Measurements from ENCODE around the gene EPX. TPM values are rescaled to one million over a fixed set of nuclear protein-coding genes. Genes with fewer than 3 reads are reported as not detected.

The EPX gene
- total RNA-seq, 1 experiment from 2014 or later = not detected

DNA sequence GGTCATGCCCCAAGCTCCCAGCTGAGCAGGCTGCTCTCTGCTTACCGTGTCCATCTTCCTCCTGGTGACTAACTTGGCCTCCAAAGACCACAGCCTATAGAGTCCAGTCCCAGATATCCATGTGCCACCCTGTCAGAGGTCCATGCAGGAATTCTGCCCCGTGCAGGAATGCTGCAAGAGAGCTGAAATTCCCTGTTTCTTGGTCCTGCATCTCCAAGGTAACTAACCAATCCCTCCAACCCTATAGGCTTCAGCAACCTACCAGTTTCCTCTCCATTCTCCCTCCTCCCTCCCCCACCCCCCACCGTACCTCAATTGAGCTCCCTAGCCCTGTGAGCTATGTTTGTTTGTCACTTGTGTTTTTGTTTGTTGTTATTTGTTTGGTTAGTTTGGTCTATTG, 36.2 kb downstream of the EPX start:
- Histone ChIP-seq H3K27me3 (no peaks in the 10 kb centered on the region; the same call in 1 of the 2 replicates), H3K4me1 (peaks cover 8% of the 10 kb centered on the region), H3K4me3 (no peak overlapping the region), H3K27ac (no peak overlapping the region), H3K9me3 (replicated peaks) (no peaks in the 10 kb centered on the region), H3K36me3 (no peaks in the 10 kb centered on the region)
- DNase-seq = no peak

DNA sequence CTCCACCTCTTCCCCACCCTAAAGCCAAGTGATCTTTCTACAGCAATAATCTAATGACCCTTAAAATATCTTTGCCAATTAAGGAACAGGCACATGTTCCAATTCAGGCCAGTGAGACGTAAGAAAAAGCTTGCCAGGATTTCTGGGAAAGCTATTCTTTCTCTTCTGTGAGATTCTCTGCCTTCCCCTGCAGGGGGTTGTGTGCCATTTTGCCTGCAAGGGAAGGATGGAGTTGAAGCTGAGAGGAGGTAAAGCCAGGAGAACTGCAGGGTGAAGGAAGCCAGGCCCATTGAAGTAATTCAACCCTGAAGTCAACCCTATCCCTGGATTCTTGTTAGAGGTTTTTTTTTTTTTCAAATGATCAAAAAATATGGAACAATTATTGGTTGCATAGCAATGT, 36.9 kb downstream of the EPX start:
- Histone ChIP-seq H3K27me3 (no peaks in the 10 kb centered on the region; the same call in 1 of the 2 replicates), H3K4me3 (no peak overlapping the region), H3K27ac (no peak overlapping the region), H3K36me3 (no peaks in the 10 kb centered on the region), H3K9me3 (replicated peaks) (no peaks in the 10 kb centered on the region), H3K4me1 (peaks cover 3% of the 10 kb centered on the region)
- no peak for DNase-seq

DNA sequence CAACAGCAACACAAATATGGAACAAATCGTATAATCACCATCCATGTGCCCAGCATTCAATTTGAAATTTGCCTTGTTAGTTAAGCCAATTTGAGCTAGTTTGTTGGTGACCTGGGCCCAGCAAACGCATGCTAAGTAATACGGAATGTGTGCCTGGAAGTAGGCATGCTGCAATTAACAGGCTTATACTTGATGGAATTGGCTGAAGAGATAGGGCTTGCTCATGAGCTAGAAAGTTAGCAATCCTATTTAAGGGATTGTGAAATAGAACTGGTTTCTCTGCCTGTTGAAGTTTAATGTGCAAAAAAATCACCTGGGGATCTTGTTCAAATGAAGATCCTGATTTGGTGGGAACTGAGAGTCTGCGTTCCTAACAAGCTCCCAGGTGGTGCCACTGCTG, 37.4 kb downstream of the EPX start:
- H3K27me3 ChIP-seq = no peaks in the 10 kb centered on the region; the same call in 1 of the 2 replicates
- no peaks in the 10 kb centered on the region for H3K4me1 ChIP-seq
- H3K27ac ChIP-seq = no peak overlapping the region
- no peaks in the 10 kb centered on the region for H3K36me3 ChIP-seq
- no peak for DNase-seq
- H3K4me3 ChIP-seq = no peak overlapping the region
- H3K9me3 ChIP-seq (replicated peaks) = no peaks in the 10 kb centered on the region

DNA sequence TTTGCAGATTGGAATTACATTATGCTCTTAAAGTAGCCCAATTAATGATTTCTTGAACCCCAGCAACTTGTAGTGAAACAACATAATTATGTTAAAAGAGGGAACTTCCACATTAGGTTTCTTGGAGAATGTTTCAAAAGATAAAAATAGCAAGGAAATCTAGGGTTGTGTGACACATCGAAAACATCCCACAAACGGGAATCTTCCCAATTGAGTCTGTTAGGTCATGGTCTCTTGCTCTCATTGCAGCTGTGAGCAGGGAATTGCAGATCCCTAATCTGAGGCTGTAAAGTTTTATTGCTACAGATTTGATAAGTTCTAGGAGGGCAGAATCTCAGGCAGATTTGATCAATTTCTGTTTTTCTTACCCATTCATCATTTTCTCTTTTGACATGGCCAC, 39.1 kb downstream of the EPX start:
- Histone ChIP-seq H3K27me3 (no peaks in the 10 kb centered on the region; the same call in 1 of the 2 replicates), H3K4me3 (no peak overlapping the region), H3K4me1 (no peaks in the 10 kb centered on the region), H3K9me3 (replicated peaks) (no peaks in the 10 kb centered on the region), H3K27ac (no peak overlapping the region), H3K36me3 (no peaks in the 10 kb centered on the region)
- no peak for DNase-seq

DNA sequence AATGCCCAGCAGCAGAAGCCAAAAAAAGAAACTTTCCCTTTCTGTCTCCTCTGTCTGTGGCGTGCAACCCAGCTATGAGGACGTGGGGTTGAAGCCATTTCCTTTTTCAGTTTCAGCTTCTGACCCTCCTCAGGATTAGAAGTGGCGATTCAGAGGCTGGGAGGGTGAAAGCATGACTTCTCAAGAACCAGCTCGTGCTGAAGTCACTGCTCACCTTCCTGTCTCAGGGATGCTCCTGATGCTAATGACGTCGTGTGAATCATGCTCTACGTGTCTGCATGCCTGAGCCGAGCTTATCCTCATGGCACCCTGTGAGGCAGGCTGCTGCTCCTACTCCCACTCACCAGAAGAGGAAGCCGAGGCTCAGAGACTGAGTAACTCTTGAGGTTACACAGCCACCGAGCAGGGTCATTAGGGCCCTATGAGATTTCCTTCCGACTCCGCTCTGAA, 40.2 kb downstream of the EPX start:
- H3K27me3 ChIP-seq = no peaks in the 10 kb centered on the region; the same call in 1 of the 2 replicates
- DNase-seq = no peak
- no peaks in the 10 kb centered on the region for H3K36me3 ChIP-seq
- H3K4me1 ChIP-seq = no peaks in the 10 kb centered on the region
- no peaks in the 10 kb centered on the region for H3K9me3 ChIP-seq (replicated peaks)
- no peak overlapping the region for H3K27ac ChIP-seq
- H3K4me3 ChIP-seq = no peak overlapping the region

DNA sequence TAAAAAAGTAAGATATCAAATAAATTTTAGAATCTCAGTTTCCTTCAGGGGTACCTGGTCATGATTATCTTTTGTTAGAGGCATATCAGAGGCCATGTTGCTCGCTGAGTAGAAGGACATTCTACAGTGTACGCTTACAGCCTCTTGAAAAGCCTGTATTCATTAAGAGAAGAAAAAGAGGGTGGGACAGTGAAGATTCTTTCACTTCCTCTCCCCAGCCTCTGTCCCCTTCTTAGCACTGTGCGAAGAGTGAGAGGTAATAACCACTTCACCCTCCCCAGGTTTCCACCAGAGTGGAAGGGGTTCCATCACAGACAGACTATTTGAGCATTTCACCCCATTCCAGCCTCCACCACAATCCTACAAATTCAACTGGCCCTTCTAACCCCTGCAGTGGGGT, 41.0 kb downstream of the EPX start:
- no peak overlapping the region for H3K4me3 ChIP-seq
- H3K9me3 ChIP-seq (replicated peaks) = no peaks in the 10 kb centered on the region
- no peak overlapping the region for H3K27ac ChIP-seq
- H3K4me1 ChIP-seq = no peaks in the 10 kb centered on the region
- H3K36me3 ChIP-seq = no peaks in the 10 kb centered on the region
- no peak for DNase-seq
- peaks cover 2% of the 10 kb centered on the region; the same call in 1 of the 2 replicates for H3K27me3 ChIP-seq

DNA sequence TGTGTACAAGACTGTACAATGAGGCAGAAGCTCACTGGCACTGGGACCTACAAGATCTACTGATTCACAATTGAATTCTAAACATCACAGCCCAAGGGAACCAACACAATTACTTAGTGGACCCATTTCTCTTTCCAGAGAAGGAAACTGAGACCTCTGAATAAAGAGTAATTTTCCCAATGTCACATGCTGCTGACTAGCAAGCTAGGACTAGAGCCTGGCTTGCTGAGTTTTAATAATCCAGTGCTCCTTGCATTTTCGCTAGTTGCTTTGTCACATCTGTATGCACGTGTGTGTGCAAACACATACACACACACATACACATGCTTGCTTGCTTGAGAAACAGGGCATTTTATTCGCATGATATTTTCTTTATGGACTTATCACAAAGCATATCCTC, 42.0 kb downstream of the EPX start:
- Histone ChIP-seq H3K4me3 (no peak overlapping the region), H3K27ac (no peak overlapping the region), H3K9me3 (replicated peaks) (no peaks in the 10 kb centered on the region), H3K36me3 (no peaks in the 10 kb centered on the region), H3K27me3 (peaks cover 8% of the 10 kb centered on the region; the same call in 1 of the 2 replicates), H3K4me1 (no peaks in the 10 kb centered on the region)
- DNase-seq = no peak

DNA sequence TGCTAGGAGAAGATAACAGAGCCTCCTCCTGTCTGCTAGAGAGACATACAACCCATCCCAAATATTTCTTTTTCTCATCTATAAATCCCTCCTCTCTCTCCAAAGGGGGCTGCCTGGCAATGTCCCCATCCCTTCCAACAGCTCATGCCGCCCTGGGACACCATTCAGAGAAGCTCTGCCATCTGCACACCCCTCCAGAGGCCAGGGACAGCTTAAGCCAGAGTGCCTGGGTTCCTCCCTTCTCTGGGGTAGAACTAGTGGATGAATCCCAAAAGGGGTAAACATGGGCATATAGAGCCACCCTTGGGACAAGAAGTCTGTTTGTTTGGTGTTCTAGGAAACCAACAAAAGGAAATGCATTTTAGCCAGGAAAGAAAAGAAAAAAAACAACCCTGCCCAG, 43.3 kb downstream of the EPX start:
- no peak for DNase-seq
- Histone ChIP-seq H3K27ac (no peak overlapping the region), H3K4me3 (no peak overlapping the region), H3K4me1 (no peaks in the 10 kb centered on the region), H3K36me3 (no peaks in the 10 kb centered on the region), H3K27me3 (peaks cover 8% of the 10 kb centered on the region; the same call in 1 of the 2 replicates), H3K9me3 (replicated peaks) (no peaks in the 10 kb centered on the region)

DNA sequence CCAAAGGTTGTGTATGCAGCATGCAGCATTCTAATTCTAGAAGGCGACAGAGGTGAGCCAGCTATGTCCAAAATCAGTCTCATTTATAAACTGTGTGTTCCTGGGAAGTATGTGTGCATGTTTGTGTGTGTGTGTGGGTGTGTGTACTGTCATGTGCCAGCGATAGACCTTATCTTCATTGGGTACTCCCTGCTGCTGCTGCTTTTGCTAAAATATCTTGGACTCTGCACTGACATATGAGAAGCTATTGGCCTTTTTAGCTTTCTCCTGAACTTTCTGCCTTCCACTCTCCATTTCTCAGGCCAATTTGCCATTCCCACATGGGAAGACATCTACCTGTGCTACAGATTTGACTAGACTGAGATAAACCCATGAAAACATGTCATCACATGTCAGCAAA, 43.9 kb downstream of the EPX start:
- Histone ChIP-seq H3K4me3 (no peak overlapping the region), H3K4me1 (no peaks in the 10 kb centered on the region), H3K9me3 (replicated peaks) (no peaks in the 10 kb centered on the region), H3K27me3 (peaks cover 11% of the 10 kb centered on the region; the same call in 1 of the 2 replicates), H3K36me3 (no peaks in the 10 kb centered on the region), H3K27ac (no peak overlapping the region)
- DNase-seq = no peak

DNA sequence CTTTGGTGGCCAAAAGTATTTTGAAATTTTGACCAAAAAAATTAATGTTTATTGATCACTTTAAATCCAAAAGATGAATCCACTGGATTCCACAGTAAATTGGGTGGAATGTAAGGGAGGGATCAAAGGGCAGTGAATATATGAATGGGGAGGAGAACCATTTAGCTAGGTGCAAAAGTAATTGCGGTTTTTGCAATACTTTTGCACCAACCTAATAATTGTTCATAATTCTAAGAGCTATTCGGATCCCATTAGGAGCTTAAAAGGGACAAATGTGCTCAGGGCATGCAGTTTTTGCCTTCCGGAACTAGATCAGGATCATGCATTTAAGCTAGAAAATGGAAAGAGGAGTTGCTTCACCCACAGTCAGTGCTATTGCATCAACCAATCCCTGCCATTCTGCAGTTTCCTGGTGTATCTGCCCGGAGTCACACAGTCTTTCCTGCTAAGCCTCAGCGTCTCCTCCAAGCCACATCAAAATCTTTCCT, 45.7 kb downstream of the EPX start, which contains the start of gene LPO:
Gene LPO (plus strand): TSS at position 438 of the 488 bp plus-strand sequence. CDS start 4,396 bp downstream, outside the sequence.
- H3K27ac ChIP-seq = no peak within 1 kb of the TSS
- no peak for DNase-seq
- H3K27me3 ChIP-seq = peaks cover 11% of the 10 kb centered on the region; the same call in 1 of the 2 replicates
- no peaks in the 10 kb centered on the region for H3K9me3 ChIP-seq (replicated peaks)
- H3K4me1 ChIP-seq = no peaks in the 10 kb centered on the region
- H3K36me3 ChIP-seq = no peaks in the 10 kb centered on the region
- H3K4me3 ChIP-seq = no peak within 1 kb of the TSS

DNA sequence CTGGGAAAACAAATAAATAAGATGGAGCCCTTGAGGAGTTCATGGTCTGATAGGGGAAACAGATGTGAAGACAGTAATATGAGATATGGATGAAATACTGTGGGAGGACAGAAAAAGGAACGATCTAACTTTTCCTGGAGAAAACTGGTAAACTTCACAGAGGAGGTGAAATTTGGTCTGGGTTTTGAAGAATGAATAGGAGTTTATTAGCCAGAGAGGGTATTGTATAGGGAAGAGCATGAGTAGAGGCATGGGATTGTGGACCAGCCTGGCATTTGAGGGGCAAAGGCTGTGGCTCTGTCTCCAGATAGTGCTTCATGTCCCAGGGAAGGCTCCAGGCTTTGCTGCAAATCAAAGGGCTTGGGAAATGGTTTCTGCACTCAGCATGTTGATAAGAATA, 47.5 kb downstream of the EPX start:
- Histone ChIP-seq H3K36me3 (no peaks in the 10 kb centered on the region), H3K4me1 (no peaks in the 10 kb centered on the region), H3K4me3 (no peak overlapping the region), H3K9me3 (replicated peaks) (no peaks in the 10 kb centered on the region), H3K27ac (no peak overlapping the region), H3K27me3 (peaks cover 11% of the 10 kb centered on the region; the same call in 1 of the 2 replicates)
- DNase-seq = no peak

DNA sequence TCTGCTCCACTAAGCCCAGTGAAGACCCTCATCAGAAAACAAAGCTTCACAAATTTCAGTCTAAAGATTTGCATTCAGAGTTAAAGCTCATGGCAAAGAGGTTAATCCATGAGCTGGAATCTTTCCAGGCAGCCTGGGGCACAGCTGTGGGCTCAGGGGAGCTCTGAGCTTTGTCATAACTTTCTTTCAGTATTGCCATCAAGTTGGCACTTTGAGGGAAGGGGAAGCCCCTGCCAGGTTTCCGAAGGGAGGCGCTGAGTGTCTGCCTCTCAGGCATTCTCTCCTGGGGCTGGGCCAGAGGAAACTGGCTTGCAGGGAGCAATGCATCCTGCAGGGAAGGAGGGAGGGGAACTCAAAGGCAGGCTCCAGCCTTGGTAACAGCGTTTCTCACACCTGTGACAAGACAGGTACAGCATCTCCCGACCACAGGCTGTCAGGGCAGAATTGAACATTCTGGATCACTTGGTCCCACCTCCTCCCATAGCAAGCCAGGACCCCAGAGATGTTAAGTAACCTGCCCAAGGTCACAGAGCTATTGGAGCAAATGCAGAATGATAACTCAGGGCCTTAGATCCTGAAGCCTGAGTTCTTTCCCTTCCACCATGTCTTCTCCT, 49.8 kb downstream of the EPX start:
- DNase-seq = peak in 1 of 2 experiments; percentile 19
- peaks cover 18% of the 10 kb centered on the region for H3K27me3 ChIP-seq
- no peaks in the 10 kb centered on the region for H3K36me3 ChIP-seq
- no peak overlapping the region for H3K27ac ChIP-seq
- H3K4me1 ChIP-seq = no peaks in the 10 kb centered on the region
- H3K4me3 ChIP-seq = no peak overlapping the region
- no peaks in the 10 kb centered on the region for H3K9me3 ChIP-seq (replicated peaks)

DNA sequence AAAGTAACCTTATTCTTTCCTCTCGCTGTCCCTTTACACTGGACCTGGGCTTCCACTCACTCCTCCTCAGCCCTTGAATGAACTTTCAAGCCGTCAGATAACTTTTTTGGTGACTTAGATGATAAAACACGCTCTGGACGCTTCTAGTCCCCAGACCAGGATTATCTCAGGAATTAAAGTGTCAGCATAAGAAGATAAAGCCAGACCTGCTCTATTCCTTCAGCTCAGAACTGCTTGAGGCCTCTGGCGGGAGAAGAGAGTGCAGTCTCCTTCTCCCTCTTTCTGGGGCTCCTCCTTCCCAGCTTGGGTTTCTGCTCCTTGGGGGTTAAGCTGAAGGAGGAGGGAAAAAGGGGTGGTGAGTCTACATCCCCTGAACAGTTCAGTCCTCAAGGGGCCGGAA, 52.4 kb downstream of the EPX start:
- Histone ChIP-seq H3K4me1 (no peaks in the 10 kb centered on the region; the same call in 1 of the 2 replicates), H3K27me3 (peaks cover 16% of the 10 kb centered on the region), H3K4me3 (no peak overlapping the region), H3K9me3 (replicated peaks) (no peaks in the 10 kb centered on the region), H3K27ac (no peak overlapping the region), H3K36me3 (no peaks in the 10 kb centered on the region)
- no peak for DNase-seq

DNA sequence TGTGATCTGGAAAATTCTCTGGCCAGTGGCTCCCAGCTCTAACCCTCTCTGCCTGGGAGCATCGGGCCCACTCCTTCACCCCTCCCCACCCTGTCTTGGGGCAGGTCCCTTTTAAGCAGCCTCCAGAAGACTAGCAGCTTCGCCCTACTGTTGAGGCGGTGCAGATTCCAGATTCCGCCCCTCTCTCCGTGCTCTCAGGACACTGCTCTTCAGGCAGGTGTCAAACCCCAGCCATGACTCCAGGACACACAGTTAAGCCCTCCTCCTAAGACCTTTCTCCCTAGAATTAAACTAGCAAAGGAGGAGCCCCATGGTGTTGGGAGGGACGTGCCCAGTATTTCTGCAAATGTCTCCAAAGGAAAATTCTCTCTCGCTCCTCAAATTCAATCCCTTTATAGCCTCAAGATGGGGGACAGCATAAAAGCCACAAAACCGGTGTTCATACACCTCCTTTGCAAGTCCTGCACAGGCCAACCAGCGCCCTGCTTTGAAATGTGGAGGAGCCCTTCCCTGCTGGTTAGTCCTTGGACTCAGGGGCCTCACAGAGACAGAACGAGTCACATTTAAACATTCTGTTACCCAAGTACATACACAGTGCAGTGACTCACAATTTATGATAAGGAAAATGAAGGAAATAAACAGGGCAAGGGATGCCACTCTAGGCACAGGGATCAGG, 53.0 kb downstream of the EPX start:
- DNase-seq = no peak
- Histone ChIP-seq H3K4me3 (no peak overlapping the region), H3K27ac (no peak overlapping the region), H3K4me1 (no peaks in the 10 kb centered on the region; the same call in 1 of the 2 replicates), H3K9me3 (replicated peaks) (no peaks in the 10 kb centered on the region), H3K27me3 (peaks cover 21% of the 10 kb centered on the region), H3K36me3 (no peaks in the 10 kb centered on the region)

DNA sequence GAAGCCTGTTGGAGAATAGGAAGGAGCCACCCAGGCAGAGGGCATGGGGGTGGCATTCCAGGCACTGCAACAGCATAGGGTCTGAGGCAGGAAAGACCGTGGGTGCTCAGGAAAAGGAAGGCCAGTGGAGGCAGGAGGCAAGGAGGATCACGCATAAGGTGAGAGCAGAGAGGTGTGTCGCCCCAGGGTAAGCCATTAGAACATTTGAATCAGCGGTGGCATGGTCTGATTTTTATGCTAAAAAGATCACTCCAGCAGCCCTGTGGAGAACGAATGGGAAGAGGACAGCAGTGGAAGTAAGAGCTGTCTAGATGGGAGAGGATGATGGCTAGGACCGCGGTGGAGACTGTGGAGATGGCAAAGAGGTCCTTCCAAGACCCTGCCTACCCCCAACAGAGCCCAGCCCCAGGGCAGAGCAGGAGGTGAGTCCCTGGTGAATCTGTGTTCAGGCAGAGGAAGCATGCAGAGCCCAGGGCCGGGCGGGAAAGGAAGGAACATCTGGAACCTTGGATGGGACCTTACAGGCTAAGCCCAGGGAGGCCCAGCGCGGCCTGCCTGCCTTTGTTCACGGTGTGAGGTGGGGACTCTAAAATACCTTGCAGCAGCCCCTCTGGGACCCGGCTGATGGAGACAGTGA, 53.7 kb downstream of the EPX start:
- H3K27me3 ChIP-seq = peaks cover 20% of the 10 kb centered on the region
- no peaks in the 10 kb centered on the region for H3K9me3 ChIP-seq (replicated peaks)
- H3K27ac ChIP-seq = no peak overlapping the region
- no peaks in the 10 kb centered on the region for H3K36me3 ChIP-seq
- H3K4me1 ChIP-seq = no peaks in the 10 kb centered on the region; the same call in 1 of the 2 replicates
- no peak overlapping the region for H3K4me3 ChIP-seq
- no peak for DNase-seq

Measured in SJCRH30 (cell line).